ENCODE data around the gene MMP15.

DNA sequence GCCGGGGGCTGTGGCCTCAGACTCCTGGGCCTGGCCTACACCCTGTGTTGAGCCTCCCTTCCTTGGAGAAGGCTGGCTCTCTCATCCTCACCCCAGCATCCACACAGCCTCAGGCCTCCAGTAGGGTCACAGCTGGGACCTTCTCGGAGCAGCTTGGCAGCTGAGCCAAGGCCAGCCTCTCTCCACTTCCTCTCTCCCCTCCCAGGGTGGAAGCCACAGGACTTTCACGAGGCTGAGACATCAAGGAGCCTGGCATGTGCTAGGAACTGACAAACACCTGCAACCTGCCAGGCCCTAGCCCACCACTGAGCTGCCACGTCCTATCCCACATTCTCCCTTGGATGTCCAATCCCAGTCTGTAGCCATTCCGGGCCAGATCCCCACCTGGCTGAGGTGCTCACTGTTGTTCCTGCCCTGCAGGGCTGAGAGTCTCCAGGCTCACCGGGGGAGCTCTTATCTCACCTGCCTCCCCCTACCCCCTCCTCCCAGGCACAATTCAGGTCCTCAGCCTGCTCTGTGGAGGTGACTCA, 3.1 kb downstream of the MMP15 start:
- TF ChIP-seq POLR2AphosphoS5 (IDR thresholded peaks at IDR 0.05; ENCODE audit: low read depth, low read length) (no peak), POLR2A (IDR thresholded peaks at IDR 0.05; ENCODE audit: low read depth, low read length) (no peak), TAF1 (IDR thresholded peaks at IDR 0.05; ENCODE audit: borderline replicate concordance, low read depth, low read length) (no peak)

All from GM12892 (cell line).